HG02798 (cell line): ENCODE measurements around the gene ELP4.
A peak's percentile ranks its signal among the peaks of the same experiment; 100 is the strongest.

Experiments used
- ATAC-seq: cut with Tn5 transposase; IDR thresholded peaks from one replicate; pipeline ENCODE4 v1.9.1; 2021; ENCODE audit warnings: mild to moderate bottlenecking; ENCODE audit not compliant: unreplicated experiment, poor library complexity

ELP4 gene

GRCh38 chr11:31796499-31797189 is 287.1 kb downstream of the ELP4 start:
- ATAC-seq = no peak

GRCh38 chr11:31797190-31798056 is 287.9 kb downstream of the ELP4 start:
- no peak for ATAC-seq

- ATAC-seq = no peak
Measured at GRCh38 chr11:31798057-31798553, 288.5 kb downstream of the ELP4 start.

- peak; percentile 56 for ATAC-seq
Measured at GRCh38 chr11:31798554-31799434, 289.2 kb downstream of the ELP4 start.

GRCh38 chr11:31799435-31800397 is 290.1 kb downstream of the ELP4 start:
- no peak for ATAC-seq

- no peak for ATAC-seq
Measured at GRCh38 chr11:31800398-31801265, 291.1 kb downstream of the ELP4 start.

- no peak for ATAC-seq
Measured at GRCh38 chr11:31801298-31801702, 291.7 kb downstream of the ELP4 start.

- no peak for ATAC-seq
Measured at GRCh38 chr11:31802000-31802551, 292.5 kb downstream of the ELP4 start.

- no peak for ATAC-seq
Measured at GRCh38 chr11:31802609-31802989, 293.0 kb downstream of the ELP4 start.

GRCh38 chr11:31802990-31803812 is 293.6 kb downstream of the ELP4 start:
- no peak for ATAC-seq

- ATAC-seq = no peak
Measured at GRCh38 chr11:31803813-31804311, 294.3 kb downstream of the ELP4 start.

GRCh38 chr11:31804312-31805036 is 294.9 kb downstream of the ELP4 start:
- no peak for ATAC-seq

GRCh38 chr11:31805037-31805628 is 295.6 kb downstream of the ELP4 start:
- no peak for ATAC-seq

GRCh38 chr11:31805629-31806185 is 296.1 kb downstream of the ELP4 start:
- no peak for ATAC-seq

- ATAC-seq = no peak
Measured at GRCh38 chr11:31806186-31806927, 296.8 kb downstream of the ELP4 start.
